ENCODE results near the gene SLC25A22. TPM values are rescaled to one million over a fixed set of nuclear protein-coding genes. Genes with fewer than 3 reads are reported as not detected.

The SLC25A22 gene
- total and polyA plus RNA-seq, 9 of the 15 experiments (the other 6 are each of a cell fraction or from before 2014, with no cell fraction given), result 0.41 to 55.4 (median 11.4) TPM

- TF ChIP-seq RBM17 (IDR thresholded peaks at IDR 0.05; ENCODE audit: borderline replicate concordance, low read depth, low read length) (no peak), ZNF75A (CRISPR knock-in tag; IDR thresholded peaks at IDR 0.05) (no peak), ATF4 (CRISPR knock-in tag; IDR thresholded peaks at IDR 0.05) (no peak), ZNF436 (CRISPR knock-in tag; IDR thresholded peaks at IDR 0.05) (no peak), GABPA (tag; conservative IDR thresholded peaks at IDR 0.05; ENCODE audit: low read depth) (no peak; the same call in 1 of the 2 replicates), HIVEP1 (CRISPR knock-in tag; IDR thresholded peaks at IDR 0.05) (no peak), MTF1 (CRISPR knock-in tag; IDR thresholded peaks at IDR 0.05; ENCODE audit: borderline replicate concordance) (no peak), CSDE1 (IDR thresholded peaks at IDR 0.05) (no peak), NRF1 (conservative IDR thresholded peaks at IDR 0.05 in 1 of 2, IDR thresholded peaks at IDR 0.05 in 1 of 2) (0 out of 4 replicates have a peak, but pooled peaks of 1 of the 2 experiments have one; percentile 4), ARHGAP35 (IDR thresholded peaks at IDR 0.05; ENCODE audit: partially characterized antibody) (no peak), PHB2 (IDR thresholded peaks at IDR 0.05; ENCODE audit: low read depth) (no peak), SIN3B (IDR thresholded peaks at IDR 0.05; ENCODE audit: low read depth) (peak; percentile 50; the same call in 1 of the 2 replicates), ZNF263 (CRISPR knock-in tag; IDR thresholded peaks at IDR 0.05; ENCODE audit: borderline replicate concordance) (no peak), PRMT5 (CRISPR knock-in tag; IDR thresholded peaks at IDR 0.05) (no peak), CEBPB (tag; IDR thresholded peaks at IDR 0.05) (no peak), ATF2 (CRISPR knock-in tag; IDR thresholded peaks at IDR 0.05) (no peak), ZNF449 (CRISPR knock-in tag; IDR thresholded peaks at IDR 0.05) (no peak), ESRRA (IDR thresholded peaks at IDR 0.05; ENCODE audit: borderline replicate concordance, low read depth) (no peak), FOXP1 (CRISPR knock-in tag; IDR thresholded peaks at IDR 0.05) (peak; percentile 59; the same call in 1 of the 2 replicates), SIX5 (IDR thresholded peaks at IDR 0.05; ENCODE audit: borderline replicate concordance in 1 of 2, insufficient read depth in 1 of 2, low read depth in 1 of 2, low read length in 2 of 2) (no peak), FOXK1 (CRISPR knock-in tag; IDR thresholded peaks at IDR 0.05; ENCODE audit: borderline replicate concordance) (no peak), DLX4 (CRISPR knock-in tag; IDR thresholded peaks at IDR 0.05) (no peak), POLR2AphosphoS2 (IDR thresholded peaks at IDR 0.05; ENCODE audit: low read length) (no peak), FOXJ2 (tag; IDR thresholded peaks at IDR 0.05) (no peak), U2AF1 (optimal IDR thresholded peaks at IDR 0.05; ENCODE audit: low read depth, low read length) (no peak), ASH1L (IDR thresholded peaks at IDR 0.05; ENCODE audit: borderline replicate concordance, low read depth, partially characterized antibody) (no peak)
These were observed at the start of gene SLC25A22 (continued) for GRCh38 chr11:798093-798713.

Data from K562 (cell line).